Thyroid gland (tissue), 4 donors: ENCODE measurements around the gene UBR4.

Source experiments
- POLR2A ChIP-seq, 2 donors: fragments of 450-650 bp; IDR thresholded peaks; one replicate each; pipeline ENCODE4 v1.6.1; 2017; ENCODE audit warnings: antibody characterized with exemption in 2 of 2, mild to moderate bottlenecking in 2 of 2, moderate library complexity in 1 of 2
- TF ChIP-seq, protein P1 (sequence below), 6 experiments: fragments of 200-600 bp in 3 of 6; fragments of 450-650 bp in 3 of 6; sonication (generic) in 3 of 6; IDR thresholded peaks; one replicate each; pipeline ENCODE4 v1.5.1; 2016 to 2019; ENCODE audit warnings: antibody characterized with exemption in 6 of 6, mild to moderate bottlenecking in 2 of 6, inconsistent platforms in 1 of 6, moderate library complexity in 1 of 6

DNA sequence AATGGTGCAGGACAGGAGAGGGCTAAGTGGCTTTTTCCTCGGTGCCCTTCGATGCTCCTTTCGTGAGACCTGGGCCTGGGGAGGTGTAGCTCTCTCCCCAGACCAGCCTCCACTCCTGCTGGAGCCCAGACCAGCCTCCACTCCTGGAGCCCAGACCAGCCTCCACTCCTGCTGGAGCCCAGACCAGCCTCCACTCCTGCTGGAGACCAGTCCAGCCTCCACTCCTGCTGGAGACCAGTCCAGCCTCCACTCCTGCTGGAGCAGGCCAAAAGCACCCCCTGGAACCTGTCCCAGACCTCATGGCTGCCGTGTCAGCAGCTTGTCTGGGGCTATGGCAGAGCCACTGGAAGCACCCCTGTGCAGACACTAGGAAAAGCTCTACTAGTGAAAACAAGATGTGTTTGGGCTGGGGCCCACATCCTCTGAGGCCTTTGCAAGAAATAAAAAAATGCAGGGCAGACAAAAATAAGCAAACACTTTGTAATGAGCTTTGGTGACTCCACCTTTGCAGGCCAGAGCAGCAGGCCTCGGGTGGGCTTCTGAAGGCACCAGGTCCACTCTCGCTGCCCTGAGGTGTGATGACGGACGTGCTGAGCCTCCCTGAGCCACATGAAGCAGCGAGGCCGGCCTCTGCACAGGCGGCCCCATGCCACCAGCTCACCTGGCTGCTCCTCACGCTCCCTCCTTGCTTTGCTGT lies 137.6 kb downstream of the UBR4 start:
- TF ChIP-seq, protein P1, sequence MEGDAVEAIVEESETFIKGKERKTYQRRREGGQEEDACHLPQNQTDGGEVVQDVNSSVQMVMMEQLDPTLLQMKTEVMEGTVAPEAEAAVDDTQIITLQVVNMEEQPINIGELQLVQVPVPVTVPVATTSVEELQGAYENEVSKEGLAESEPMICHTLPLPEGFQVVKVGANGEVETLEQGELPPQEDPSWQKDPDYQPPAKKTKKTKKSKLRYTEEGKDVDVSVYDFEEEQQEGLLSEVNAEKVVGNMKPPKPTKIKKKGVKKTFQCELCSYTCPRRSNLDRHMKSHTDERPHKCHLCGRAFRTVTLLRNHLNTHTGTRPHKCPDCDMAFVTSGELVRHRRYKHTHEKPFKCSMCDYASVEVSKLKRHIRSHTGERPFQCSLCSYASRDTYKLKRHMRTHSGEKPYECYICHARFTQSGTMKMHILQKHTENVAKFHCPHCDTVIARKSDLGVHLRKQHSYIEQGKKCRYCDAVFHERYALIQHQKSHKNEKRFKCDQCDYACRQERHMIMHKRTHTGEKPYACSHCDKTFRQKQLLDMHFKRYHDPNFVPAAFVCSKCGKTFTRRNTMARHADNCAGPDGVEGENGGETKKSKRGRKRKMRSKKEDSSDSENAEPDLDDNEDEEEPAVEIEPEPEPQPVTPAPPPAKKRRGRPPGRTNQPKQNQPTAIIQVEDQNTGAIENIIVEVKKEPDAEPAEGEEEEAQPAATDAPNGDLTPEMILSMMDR (IDR thresholded peaks at IDR 0.05), result no peak
- no peak for TF ChIP-seq POLR2A (IDR thresholded peaks at IDR 0.05)
